ENCODE data around the gene VIL1. TPM values are rescaled to one million over a fixed set of nuclear protein-coding genes. Genes with fewer than 3 reads are reported as not detected.

Gene VIL1
- total and polyA plus RNA-seq, 8 donors = 10.1 to 27.9 (median 13.3) TPM

DNA sequence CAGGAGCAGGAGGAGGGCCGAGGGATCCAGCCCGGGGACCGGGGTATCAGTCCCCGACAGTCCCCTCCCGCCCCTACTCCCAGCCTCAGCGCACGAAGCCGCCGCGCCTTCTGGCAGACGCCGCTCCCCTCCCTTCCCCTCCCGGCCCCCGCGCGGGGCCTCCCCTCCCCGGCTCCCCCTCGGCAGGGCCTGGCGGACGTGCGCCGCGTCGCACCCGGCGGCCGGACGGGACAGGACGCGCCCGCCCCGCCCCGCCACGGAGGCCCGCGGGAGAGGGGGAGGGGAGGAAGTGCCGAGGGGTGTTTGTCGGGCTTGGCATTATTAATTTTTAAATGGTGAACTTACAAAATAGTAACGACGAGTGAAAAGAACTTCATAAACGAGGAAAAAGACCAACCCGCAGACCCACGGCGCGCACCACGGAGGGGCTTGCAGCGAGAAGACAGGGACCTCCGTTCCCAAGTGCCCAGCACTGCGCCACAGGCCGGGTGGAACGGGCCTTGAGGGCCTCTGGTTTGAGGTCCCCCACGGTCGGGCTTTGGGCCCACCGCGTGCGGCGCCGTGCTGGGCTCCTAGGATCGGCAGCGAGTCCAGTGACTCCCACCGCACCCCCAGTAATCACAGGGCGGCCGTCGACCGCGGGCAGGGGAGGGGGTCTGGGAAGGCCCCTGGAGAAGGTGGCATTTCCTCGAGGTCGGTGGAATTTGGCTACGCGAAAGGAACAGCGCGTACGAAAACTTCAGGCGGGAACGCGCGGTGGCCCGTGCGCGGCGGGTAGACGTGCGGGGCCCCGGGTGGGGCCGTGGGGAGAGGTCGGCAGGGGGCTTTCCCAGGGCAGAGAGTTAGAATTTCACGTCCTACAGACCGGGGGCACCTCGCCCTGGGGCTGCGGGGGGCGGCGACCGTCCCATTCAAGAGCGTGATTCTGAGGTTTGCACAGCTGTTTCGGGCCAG is 20.2 kb upstream of the VIL1 start:
- Histone ChIP-seq H3K9me3 (no peaks in the 10 kb centered on the region), H3K4me3 (peak overlapping the region; percentile 35 to 98 (median 88)), H3K4me1 (peaks cover 15 to 18% (median 16%) of the 10 kb centered on the region in 3 donors), H3K27ac (peak overlapping the region; percentile 95 to 100 (median 98)), H3K36me3 (peaks cover 0 to 22% (median 2%) of the 10 kb centered on the region in 3 donors), H3K27me3 (no peaks in the 10 kb centered on the region)
- intact Hi-C loops (cut with DNase I) = loop anchor here in 1 of 3 donors (10.0 kb wide), 1 partner anchor 124 kb away; the partner anchor contains the start of genes AAMP and PNKD
- 6 to 10% methylated on average over 63 to 94 of the region's 95 CpGs for WGBS, 2 donors
- TF ChIP-seq, protein P1, sequence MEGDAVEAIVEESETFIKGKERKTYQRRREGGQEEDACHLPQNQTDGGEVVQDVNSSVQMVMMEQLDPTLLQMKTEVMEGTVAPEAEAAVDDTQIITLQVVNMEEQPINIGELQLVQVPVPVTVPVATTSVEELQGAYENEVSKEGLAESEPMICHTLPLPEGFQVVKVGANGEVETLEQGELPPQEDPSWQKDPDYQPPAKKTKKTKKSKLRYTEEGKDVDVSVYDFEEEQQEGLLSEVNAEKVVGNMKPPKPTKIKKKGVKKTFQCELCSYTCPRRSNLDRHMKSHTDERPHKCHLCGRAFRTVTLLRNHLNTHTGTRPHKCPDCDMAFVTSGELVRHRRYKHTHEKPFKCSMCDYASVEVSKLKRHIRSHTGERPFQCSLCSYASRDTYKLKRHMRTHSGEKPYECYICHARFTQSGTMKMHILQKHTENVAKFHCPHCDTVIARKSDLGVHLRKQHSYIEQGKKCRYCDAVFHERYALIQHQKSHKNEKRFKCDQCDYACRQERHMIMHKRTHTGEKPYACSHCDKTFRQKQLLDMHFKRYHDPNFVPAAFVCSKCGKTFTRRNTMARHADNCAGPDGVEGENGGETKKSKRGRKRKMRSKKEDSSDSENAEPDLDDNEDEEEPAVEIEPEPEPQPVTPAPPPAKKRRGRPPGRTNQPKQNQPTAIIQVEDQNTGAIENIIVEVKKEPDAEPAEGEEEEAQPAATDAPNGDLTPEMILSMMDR (IDR thresholded peaks at IDR 0.05) = no peak
- FAIRE-seq = no peak
- peak; percentile 7 to 39 (median 31) for ATAC-seq
- peak; percentile 70 to 89 (median 76) for DNase-seq

DNA sequence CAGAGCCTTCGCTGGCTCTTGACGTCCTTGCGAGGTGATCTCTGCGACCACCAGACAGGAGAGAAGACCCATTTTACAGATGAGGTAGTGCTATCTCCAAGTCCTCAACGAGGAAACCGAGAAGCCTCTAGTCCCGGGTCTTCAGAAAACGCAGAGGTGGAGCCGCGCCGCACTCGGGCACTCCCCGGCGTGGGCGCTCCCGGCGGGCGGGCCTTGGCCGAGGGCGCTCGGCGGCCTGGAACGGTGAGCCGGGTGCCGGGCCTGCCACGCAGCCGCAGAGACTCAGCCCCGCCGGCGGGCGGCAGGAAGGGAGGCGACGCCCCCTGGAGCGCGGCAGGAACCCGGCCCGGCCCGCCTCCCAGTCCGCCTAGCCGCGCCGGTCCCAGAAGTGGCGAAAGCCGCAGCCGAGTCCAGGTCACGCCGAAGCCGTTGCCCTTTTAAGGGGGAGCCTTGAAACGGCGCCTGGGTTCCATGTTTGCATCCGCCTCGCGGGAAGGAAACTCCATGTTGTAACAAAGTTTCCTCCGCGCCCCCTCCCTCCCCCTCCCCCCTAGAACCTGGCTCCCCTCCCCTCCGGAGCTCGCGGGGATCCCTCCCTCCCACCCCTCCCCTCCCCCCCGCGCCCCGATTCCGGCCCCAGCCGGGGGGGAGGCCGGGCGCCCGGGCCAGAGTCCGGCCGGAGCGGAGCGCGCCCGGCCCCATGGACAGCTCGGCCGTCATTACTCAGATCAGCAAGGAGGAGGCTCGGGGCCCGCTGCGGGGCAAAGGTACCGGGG is 19.3 kb upstream of the VIL1 start, which contains the start of gene CTDSP1:
Gene CTDSP1 (plus strand): TSS at position 478 of the 776 bp plus-strand sequence. CDS start 223 bp downstream, at position 701.
- DNase-seq (peak; percentile 97 to 99 (median 97)), FAIRE-seq (no peak), ATAC-seq (peak; percentile 42 to 67 (median 58))
- intact Hi-C loops (cut with DNase I) = loop anchor here in 2 of 3 donors (10.0 kb wide), 2 partner anchors 125 to 255 kb away; partner anchors contain the start of genes AAMP (in 1 of the 2), BCS1L (in 1 of the 2), PNKD (in 1 of the 2) and ZNF142 (in 1 of the 2)
- Histone ChIP-seq H3K4me3 (peak within 1 kb of the TSS; percentile 80 to 98 (median 90)), H3K27ac (peak within 1 kb of the TSS; percentile 95 to 100 (median 98)), H3K4me1 (peaks cover 15 to 18% (median 16%) of the 10 kb centered on the region in 3 donors), H3K9me3 (no peaks in the 10 kb centered on the region), H3K27me3 (no peaks in the 10 kb centered on the region), H3K36me3 (peaks cover 0 to 31% (median 11%) of the 10 kb centered on the region in 3 donors)
- 0% methylated on average over 49 to 75 of the region's 78 CpGs for WGBS, 2 donors
- TF ChIP-seq, protein P1 (IDR thresholded peaks at IDR 0.05) = no peak

DNA sequence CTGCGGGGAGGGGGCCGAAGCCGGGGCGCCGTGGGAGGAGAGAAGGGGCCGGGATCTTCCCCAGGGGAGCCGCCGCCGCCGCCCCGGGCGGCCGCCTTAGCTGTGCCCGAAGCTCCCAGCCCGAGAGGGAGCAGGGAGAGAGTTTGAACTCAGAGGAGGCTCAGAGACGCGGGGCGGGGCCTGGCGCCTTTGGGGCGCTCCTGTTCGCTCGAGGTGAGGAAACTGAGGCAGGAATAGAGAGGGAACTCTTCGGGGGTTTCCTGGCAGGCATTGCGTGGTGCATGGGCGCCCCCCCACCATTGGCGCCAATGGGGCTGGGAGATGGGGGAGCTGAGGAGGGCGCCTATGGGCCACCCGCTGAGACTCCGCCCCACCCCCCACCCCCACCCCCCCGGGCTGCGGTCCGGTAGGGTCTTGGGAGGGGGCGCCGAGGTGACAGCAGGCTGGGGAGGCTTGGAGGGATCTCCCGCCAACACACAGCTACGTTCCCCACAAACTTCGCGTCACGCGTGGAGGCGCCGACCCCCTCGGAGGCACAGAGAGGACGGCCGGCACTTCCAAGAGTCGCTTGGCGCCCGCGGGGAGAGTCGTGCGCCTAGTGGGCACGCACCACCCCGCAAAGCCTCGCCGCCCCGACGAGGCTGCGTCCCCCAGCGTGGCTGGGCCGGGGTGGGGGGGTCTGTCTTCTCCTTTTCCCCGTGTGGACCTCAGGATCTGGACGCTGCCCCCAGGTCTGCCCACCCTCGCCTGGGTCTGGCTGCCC is 18.6 kb upstream of the VIL1 start:
- peak overlapping the region; percentile 95 to 100 (median 98) for H3K27ac ChIP-seq
- H3K27me3 ChIP-seq = no peaks in the 10 kb centered on the region
- H3K4me1 ChIP-seq = peaks cover 15 to 19% (median 15%) of the 10 kb centered on the region in 3 donors
- FAIRE-seq = no peak
- H3K4me3 ChIP-seq = peak overlapping the region; percentile 80 to 98 (median 90)
- TF ChIP-seq, protein P1 (IDR thresholded peaks at IDR 0.05) = no peak
- intact Hi-C loops (cut with DNase I) = loop anchor here in 1 of 3 donors (10.0 kb wide), 1 partner anchor 254 kb away; the partner anchor contains the start of genes BCS1L and ZNF142
- 0 to 2% methylated on average over 46 to 63 of the region's 63 CpGs for WGBS, 2 donors
- peak in 2 of 4 donors; percentile 1 to 3 for ATAC-seq
- DNase-seq = peak; percentile 50 to 87 (median 66)
- peaks cover 0 to 37% (median 13%) of the 10 kb centered on the region in 3 donors for H3K36me3 ChIP-seq
- no peaks in the 10 kb centered on the region for H3K9me3 ChIP-seq

Data from pancreas (tissue), 10 donors.